Midbrain (tissue), 1 donor: ENCODE measurements around the gene APOOL.
A peak's percentile ranks its signal among the peaks of the same experiment; 100 is the strongest.

Source experiments
- DNase-seq: peaks from one replicate; lab custom pipeline; 2025; lab: John Stamatoyannopoulos, UW

The APOOL gene

GRCh38 chrX:85084770-85085393, 81.2 kb downstream of the APOOL start:
- DNase-seq = peak; percentile 25

- no peak for DNase-seq
Measured at GRCh38 chrX:85089321-85089840, 85.7 kb downstream of the APOOL start.

- DNase-seq = no peak
Measured at GRCh38 chrX:85107407-85107806, 103.7 kb downstream of the APOOL start.

DNA sequence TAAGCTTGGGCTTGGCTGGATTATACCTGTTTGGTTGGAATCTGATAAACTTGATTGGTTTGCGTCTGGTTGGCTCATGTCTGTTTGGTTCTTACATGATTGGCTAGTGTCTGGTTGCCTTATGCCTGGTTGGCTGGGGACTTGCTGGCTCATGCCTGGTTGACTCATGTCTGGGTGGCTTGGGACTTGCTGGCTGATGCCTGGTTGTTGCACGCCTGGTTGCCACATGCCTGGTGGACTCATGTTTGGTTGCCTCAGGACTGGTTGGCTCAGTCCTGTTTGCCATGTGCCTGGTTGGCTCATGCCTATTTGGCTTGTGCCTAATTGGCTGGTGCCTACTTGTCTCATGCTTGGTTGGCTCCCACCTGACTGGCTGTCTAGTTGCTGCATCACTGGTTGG, 104.5 kb downstream of the APOOL start:
- no peak for DNase-seq

GRCh38 chrX:85109235-85109634, 105.6 kb downstream of the APOOL start:
- no peak for DNase-seq

- DNase-seq = no peak
Measured at GRCh38 chrX:85111347-85111746, 107.7 kb downstream of the APOOL start.

DNA sequence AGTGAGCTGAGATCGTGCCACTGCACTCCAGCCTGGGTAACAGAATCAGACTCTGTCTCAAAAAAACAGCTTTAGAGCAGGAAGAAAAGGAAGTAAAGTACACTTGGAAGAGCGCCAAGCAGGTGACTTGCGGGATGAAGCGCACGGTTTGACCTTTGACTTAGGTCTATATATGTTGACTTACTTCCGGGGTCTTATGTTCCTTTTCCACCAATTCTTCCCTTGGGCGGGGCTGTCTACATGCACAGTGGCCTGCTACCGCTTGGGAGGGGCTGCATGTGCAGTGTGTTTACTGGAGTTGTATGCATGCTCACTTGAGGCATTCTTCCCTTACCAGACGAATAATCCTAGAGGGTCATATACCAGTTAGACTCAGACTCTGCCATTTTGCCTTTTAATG, 108.6 kb downstream of the APOOL start:
- no peak for DNase-seq

DNA sequence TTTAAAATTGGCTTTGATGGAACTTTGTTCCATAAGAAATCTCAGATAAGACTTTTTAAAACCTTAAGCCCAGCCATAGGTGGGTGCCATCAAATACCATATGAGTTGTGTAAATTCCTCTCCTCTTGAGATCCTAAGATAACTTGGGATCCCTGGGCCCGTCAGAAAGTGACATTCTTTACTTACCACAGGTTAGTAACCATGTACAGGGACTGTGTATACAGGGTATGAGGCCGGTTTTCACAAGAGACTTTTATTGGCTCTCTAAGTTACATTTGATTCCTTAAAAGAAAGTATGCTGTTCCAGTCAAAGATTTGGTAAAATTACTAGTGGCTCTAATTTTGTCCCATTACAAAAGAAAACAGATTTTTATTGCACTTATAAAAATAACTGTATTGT, 110.1 kb downstream of the APOOL start:
- DNase-seq = no peak

DNA sequence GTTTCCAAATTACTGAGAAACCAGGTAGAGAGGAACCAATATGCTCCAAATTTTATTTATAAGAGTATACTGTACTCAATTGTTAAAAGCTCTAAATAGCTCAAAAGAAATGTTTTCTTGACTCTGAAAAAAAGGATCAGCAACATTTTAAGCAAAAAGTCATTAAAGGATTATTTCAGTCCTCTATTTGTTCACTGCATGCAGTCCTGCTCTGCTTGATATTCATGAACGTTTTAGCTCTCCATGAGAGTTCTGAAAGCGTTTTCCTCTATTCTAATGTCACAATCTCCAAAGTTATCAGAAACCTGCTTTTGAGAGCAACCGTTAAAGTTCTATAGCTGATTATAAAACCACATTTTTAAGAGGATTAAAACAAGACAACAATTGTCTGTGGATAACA, 110.5 kb downstream of the APOOL start:
- no peak for DNase-seq

GRCh38 chrX:85114776-85115175, 111.1 kb downstream of the APOOL start:
- DNase-seq = no peak

DNA sequence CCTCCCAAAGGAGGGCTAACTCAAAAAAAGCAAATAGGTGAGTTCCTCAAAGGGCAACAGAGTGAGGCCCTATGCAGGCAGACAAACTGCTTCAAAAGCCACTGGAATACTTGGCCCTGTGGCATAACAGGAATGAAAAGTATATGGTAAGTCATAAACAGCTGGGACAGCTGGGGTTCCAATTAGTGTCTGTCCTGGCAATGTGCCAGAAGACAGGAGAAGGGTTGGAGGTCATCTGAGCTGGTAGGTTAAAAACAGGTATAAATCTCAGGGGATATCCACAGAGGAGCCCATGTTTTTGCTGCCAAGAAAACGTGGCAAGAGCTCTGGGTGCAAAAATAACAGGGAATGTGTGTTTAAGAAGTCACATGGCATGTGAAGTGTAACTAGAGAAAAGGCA, 111.6 kb downstream of the APOOL start:
- DNase-seq = no peak

- no peak for DNase-seq
Measured at GRCh38 chrX:85136409-85136808, 132.7 kb downstream of the APOOL start.

DNA sequence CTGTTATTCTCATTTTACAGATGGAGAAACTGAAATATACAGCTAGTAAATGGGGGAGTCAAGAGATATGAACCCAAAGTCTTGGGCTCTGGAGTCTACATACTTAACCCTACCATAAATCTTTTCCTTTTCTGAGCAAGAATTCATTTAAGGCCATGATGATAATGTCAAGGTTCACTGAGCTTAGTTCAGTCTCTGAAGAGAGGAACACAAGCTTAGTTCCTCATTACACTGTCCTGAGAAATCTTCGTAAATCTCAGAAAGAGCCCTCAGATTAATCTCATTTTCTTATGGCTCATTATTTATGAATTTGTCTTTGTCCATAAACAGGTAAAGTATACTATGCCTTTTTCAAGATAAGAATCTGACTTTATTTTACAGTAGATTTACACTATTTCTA, 135.7 kb downstream of the APOOL start:
- no peak for DNase-seq

DNA sequence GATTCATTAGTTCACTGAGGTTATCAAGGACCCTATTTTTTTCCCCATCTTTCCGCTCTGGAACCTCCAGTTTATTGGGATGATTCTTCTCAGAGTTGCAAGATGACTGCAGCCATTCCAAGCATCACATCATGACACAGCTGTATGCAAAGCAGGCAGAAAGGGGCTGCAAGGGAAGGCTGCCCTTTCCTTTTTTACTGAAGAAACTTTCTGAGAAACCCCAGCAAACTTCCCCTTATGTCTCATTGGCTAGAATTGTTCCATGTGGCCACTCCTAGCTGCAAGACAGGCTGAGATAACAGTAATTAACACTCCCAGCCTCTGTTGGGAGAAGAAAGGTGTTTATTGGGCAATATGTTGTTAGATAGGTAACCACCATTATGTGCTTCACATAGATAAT, 137.3 kb downstream of the APOOL start:
- DNase-seq = no peak
